Suprapubic skin (tissue), 4 donors: ENCODE measurements around the gene ABHD17B. TPM values are rescaled to one million over a fixed set of nuclear protein-coding genes. Genes with fewer than 3 reads are reported as not detected.

ENCODE experiments used
- DNase-seq, 2 donors: peaks; one replicate each; pipeline ENCODE4 v3.0.0-alpha.2; 2019; ENCODE audit warnings: low spot score in 2 of 2
- H3K27ac ChIP-seq: fragments of 200-600 bp; sonication (generic); one replicate; pipeline ENCODE4 v1.5.1; 2019
- H3K27me3 ChIP-seq: fragments of 200-600 bp; sonication (generic); one replicate; pipeline ENCODE4 v1.5.1; 2019
- H3K36me3 ChIP-seq: fragments of 200-600 bp; sonication (generic); one replicate; pipeline ENCODE4 v1.5.1; 2019
- H3K4me1 ChIP-seq: fragments of 200-600 bp; sonication (generic); one replicate; pipeline ENCODE4 v1.5.1; 2019
- H3K4me3 ChIP-seq: fragments of 200-600 bp; sonication (generic); one replicate; pipeline ENCODE4 v1.5.1; 2019; ENCODE audit warnings: mild to moderate bottlenecking
- H3K9me3 ChIP-seq: fragments of 200-600 bp; sonication (generic); one replicate; pipeline ENCODE4 v1.5.1; 2019
- EP300 ChIP-seq: sonication (generic); formaldehyde crosslinking; IDR thresholded peaks from one replicate; pipeline ENCODE4 v1.6.1; 2017; ENCODE audit warnings: antibody characterized with exemption
- POLR2A ChIP-seq, 2 donors: fragments of 450-650 bp; IDR thresholded peaks; one replicate each; pipeline ENCODE4 v1.6.1; 2017; ENCODE audit warnings: antibody characterized with exemption in 2 of 2, mild to moderate bottlenecking in 2 of 2, moderate library complexity in 2 of 2
- POLR2AphosphoS5 ChIP-seq, 3 donors: sonication (generic); formaldehyde crosslinking; IDR thresholded peaks; one replicate each; pipeline ENCODE4 v1.6.1; 2017; ENCODE audit warnings: antibody characterized with exemption in 3 of 3
- WGBS: methylation state at CpG from one replicate; pipeline ENCODE4 v1.1.5; 2018; 5-methylcytosine and 5-hydroxymethylcytosine counted together
- total RNA-seq, 4 donors: library from RNA; depleted of rRNA; stranded (reverse); fragments of >200 nt; gene quantifications; one replicate each; pipeline ENCODE4 v1.1.0, GENCODE V29; 2016
- TF ChIP-seq, protein P1 (sequence below), 2 donors: fragments of 200-600 bp in 1 of 2; fragments of 450-650 bp in 1 of 2; sonication (generic) in 1 of 2; IDR thresholded peaks; one replicate each; pipeline ENCODE4 v1.5.1; 2016 to 2019; ENCODE audit warnings: antibody characterized with exemption in 2 of 2, mild to moderate bottlenecking in 1 of 2, moderate library complexity in 1 of 2

Gene ABHD17B
- total RNA-seq, 4 donors from 2014 or later, result 22.4 to 40.7 (median 33.2) TPM

DNA sequence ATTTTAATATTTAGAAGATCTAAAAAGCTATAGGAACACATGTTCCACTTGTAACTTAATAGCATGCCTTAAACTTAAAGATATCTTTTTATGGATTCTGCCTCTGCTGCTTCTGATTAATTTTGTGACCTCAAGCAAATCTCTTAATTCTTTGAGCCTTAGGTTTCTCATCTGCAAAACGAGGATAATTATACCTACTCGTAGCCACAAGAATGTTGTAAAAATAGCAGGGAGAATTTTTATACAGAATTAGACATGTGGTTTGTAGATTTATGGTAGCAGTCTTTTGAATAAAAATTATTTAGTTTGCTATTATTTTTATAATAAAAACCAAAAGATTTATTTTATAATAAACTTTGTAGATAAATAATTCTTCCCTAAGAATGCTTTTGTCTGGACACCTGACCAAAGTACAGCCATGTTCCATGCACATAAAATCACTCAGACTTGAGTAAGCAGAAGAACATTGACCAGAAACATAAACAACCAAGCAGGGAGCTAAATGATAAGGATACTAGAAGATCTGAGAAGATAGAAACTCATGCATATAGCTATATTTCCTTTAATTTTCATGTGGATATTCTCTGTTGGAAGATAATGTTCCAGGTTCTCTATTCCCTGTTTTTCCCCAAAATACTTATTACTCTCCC lies 18.9 kb upstream of the ABHD17B start:
- Histone ChIP-seq H3K4me3 (no peak overlapping the region), H3K9me3 (no peaks in the 10 kb centered on the region), H3K4me1 (peaks cover 27% of the 10 kb centered on the region), H3K27me3 (no peaks in the 10 kb centered on the region), H3K27ac (no peak overlapping the region), H3K36me3 (no peaks in the 10 kb centered on the region)
- DNase-seq, result no peak
- 41% methylated on average over 2 of the region's 2 CpGs for WGBS
- no peak for TF ChIP-seq POLR2AphosphoS5 (IDR thresholded peaks at IDR 0.05)
- TF ChIP-seq, protein P1, sequence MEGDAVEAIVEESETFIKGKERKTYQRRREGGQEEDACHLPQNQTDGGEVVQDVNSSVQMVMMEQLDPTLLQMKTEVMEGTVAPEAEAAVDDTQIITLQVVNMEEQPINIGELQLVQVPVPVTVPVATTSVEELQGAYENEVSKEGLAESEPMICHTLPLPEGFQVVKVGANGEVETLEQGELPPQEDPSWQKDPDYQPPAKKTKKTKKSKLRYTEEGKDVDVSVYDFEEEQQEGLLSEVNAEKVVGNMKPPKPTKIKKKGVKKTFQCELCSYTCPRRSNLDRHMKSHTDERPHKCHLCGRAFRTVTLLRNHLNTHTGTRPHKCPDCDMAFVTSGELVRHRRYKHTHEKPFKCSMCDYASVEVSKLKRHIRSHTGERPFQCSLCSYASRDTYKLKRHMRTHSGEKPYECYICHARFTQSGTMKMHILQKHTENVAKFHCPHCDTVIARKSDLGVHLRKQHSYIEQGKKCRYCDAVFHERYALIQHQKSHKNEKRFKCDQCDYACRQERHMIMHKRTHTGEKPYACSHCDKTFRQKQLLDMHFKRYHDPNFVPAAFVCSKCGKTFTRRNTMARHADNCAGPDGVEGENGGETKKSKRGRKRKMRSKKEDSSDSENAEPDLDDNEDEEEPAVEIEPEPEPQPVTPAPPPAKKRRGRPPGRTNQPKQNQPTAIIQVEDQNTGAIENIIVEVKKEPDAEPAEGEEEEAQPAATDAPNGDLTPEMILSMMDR (IDR thresholded peaks at IDR 0.05), result no peak
- TF ChIP-seq POLR2A (IDR thresholded peaks at IDR 0.05), result no peak
- TF ChIP-seq EP300, result no peak

DNA sequence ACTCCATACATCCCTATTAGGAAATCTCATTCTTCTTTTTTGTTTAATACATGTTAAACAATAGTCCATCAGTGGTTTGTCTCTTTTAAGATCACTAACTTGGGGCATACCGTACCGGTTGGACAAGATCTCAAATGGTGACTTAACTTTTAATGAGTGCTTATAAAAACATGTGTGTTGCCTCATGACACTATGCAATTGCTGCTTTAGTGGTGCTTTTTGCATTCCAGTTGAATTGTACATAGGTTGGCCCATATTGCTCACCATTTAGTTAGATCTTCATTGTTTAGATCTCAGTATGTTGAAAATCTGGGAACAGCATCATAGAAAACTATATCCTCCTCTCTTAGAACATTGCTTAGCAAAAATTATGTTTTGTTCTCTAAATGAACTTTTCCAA lies 18.2 kb upstream of the ABHD17B start:
- peaks cover 27% of the 10 kb centered on the region for H3K4me1 ChIP-seq
- H3K27ac ChIP-seq, result peak overlapping the region; percentile 21
- TF ChIP-seq, protein P1 (IDR thresholded peaks at IDR 0.05), result no peak
- TF ChIP-seq EP300 (no peak), POLR2A (IDR thresholded peaks at IDR 0.05) (no peak), POLR2AphosphoS5 (IDR thresholded peaks at IDR 0.05) (no peak)
- WGBS, result 64% methylated on average over 2 of the region's 2 CpGs
- no peak for DNase-seq
- H3K27me3 ChIP-seq, result no peaks in the 10 kb centered on the region
- no peaks in the 10 kb centered on the region for H3K9me3 ChIP-seq
- no peaks in the 10 kb centered on the region for H3K36me3 ChIP-seq
- H3K4me3 ChIP-seq, result no peak overlapping the region

DNA sequence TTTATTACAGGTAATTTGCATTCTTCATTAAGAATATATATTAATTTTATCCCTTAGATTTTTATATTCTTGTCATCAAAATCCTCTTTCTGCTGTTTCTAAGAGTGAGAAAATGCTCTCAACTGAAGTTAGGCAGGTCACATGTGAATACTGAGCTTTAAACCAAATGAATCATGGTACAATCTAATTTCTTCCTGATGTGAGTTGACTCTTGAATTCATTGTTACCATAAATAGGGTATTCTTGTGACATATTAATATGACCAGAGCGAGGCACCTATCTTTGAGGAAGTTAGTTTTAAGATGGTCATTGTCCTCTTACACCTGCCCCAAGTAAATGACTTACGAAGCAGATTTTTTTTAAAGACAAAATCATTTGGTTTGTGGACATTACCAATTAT lies 17.8 kb upstream of the ABHD17B start:
- Histone ChIP-seq H3K36me3 (no peaks in the 10 kb centered on the region), H3K27ac (peak overlapping the region; percentile 21), H3K4me1 (peaks cover 27% of the 10 kb centered on the region), H3K9me3 (no peaks in the 10 kb centered on the region), H3K27me3 (no peaks in the 10 kb centered on the region), H3K4me3 (no peak overlapping the region)
- DNase-seq, result no peak
- TF ChIP-seq EP300, result no peak
- TF ChIP-seq POLR2A (IDR thresholded peaks at IDR 0.05), result no peak
- TF ChIP-seq, protein P1 (IDR thresholded peaks at IDR 0.05), result no peak
- TF ChIP-seq POLR2AphosphoS5 (IDR thresholded peaks at IDR 0.05), result no peak
- 91% methylated on average over 2 of the region's 2 CpGs for WGBS

DNA sequence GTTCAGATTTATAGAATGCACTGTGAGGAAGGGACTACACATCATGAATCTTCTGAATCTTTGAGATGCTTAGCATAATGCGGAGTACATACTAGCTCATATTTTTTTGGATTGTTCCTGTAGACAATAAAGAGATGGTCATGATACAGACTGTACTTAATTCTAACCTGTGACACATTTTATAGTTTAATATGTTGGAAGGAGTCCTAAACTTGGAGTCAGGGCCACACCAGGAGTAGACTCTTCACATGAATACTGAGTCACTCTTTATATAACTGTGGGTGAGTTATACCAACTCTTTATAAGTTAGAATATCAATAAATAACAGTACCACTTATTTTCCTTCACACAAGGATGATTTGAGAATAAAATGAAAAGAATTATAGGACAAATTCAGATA lies 17.4 kb upstream of the ABHD17B start:
- no peaks in the 10 kb centered on the region for H3K36me3 ChIP-seq
- peaks cover 27% of the 10 kb centered on the region for H3K4me1 ChIP-seq
- no peaks in the 10 kb centered on the region for H3K9me3 ChIP-seq
- no peak overlapping the region for H3K4me3 ChIP-seq
- no peaks in the 10 kb centered on the region for H3K27me3 ChIP-seq
- H3K27ac ChIP-seq, result peak overlapping the region; percentile 21
- no peak for DNase-seq
- WGBS, result 90% methylated on average over 1 of the region's 1 CpG
- no peak for TF ChIP-seq POLR2AphosphoS5 (IDR thresholded peaks at IDR 0.05)
- TF ChIP-seq EP300, result no peak
- TF ChIP-seq, protein P1 (IDR thresholded peaks at IDR 0.05), result no peak
- TF ChIP-seq POLR2A (IDR thresholded peaks at IDR 0.05), result no peak

DNA sequence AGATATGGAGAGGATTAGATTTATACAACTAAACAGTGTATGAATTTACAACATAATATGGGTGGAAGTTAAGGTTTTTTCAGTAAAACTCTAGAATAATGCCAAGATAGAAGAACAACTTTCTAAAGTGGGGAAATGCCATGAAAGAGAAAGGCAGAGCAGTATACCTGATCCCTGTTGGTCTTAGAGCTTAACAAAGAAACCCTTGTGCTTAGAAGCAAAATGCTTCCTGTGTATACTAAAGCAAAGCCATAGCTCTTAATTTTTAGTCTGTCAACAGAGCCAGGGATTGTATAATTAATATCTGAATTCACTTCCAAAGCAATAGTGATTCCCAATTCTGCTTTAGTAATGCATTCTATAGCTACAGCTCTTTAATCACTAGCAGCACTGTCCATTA lies 14.8 kb upstream of the ABHD17B start:
- Histone ChIP-seq H3K27me3 (no peaks in the 10 kb centered on the region), H3K4me3 (no peak overlapping the region), H3K36me3 (no peaks in the 10 kb centered on the region), H3K4me1 (peaks cover 27% of the 10 kb centered on the region), H3K27ac (peak overlapping the region; percentile 18), H3K9me3 (no peaks in the 10 kb centered on the region)
- TF ChIP-seq POLR2AphosphoS5 (IDR thresholded peaks at IDR 0.05), result no peak
- TF ChIP-seq, protein P1 (IDR thresholded peaks at IDR 0.05), result no peak
- TF ChIP-seq POLR2A (IDR thresholded peaks at IDR 0.05), result no peak
- no peak for TF ChIP-seq EP300
- DNase-seq, result no peak
